Keratinocyte (primary cell): Measurements from ENCODE around the gene GPX6. TPM values are rescaled to one million over a fixed set of nuclear protein-coding genes. Genes with fewer than 3 reads are reported as not detected.

Experiments used
- DNase-seq: peaks from one replicate; pipeline ENCODE4 v3.0.0-alpha.2; 2011; ENCODE audit warnings: low read depth, missing footprints, low spot score
- FAIRE-seq: peaks from 2 replicates; lab custom pipeline; 2011; peaks lifted over from hg19 to GRCh38; lab: Jason Lieb, UNC
- H2AFZ ChIP-seq: 2 replicates; pipeline ENCODE4 v1.6.0; 2012; ENCODE audit warnings: low read length, control low read depth, inconsistent platforms; ENCODE audit not compliant: control insufficient read depth
- H3K27ac ChIP-seq: 2 replicates; pipeline ENCODE4 v1.5.1; 2011; ENCODE audit warnings: low read length; ENCODE audit not compliant: control insufficient read depth, insufficient read depth
- H3K27me3 ChIP-seq: 3 replicates; pipeline ENCODE4 v1.6.0; 2011; ENCODE audit warnings: low read length; ENCODE audit not compliant: control insufficient read depth, insufficient read depth; ENCODE audit errors: extremely low read depth
- H3K36me3 ChIP-seq, 2 experiments: 2 replicates in 1 of 2; 3 replicates in 1 of 2; pipeline ENCODE4 v1.5.1; 2011; ENCODE audit warnings: low read length in 2 of 2, mild to moderate bottlenecking in 1 of 2; ENCODE audit not compliant: control insufficient read depth in 2 of 2, insufficient read depth in 2 of 2; ENCODE audit errors: extremely low read depth in 1 of 2
- H3K4me1 ChIP-seq: 3 replicates; pipeline ENCODE4 v1.5.1; 2011; ENCODE audit warnings: low read length; ENCODE audit not compliant: control insufficient read depth, insufficient read depth; ENCODE audit errors: extremely low read depth
- H3K4me2 ChIP-seq: 3 replicates; pipeline ENCODE4 v1.6.0; 2011; ENCODE audit warnings: low read depth, low read length; ENCODE audit not compliant: control insufficient read depth, insufficient read depth; ENCODE audit errors: extremely low read depth
- H3K4me3 ChIP-seq, 3 experiments: fragments of 200-600 bp in 1 of 3; sonication (generic) in 1 of 3; 2 replicates in 2 of 3; 3 replicates in 1 of 3; pipeline ENCODE4 v1.5.1; 2011 to 2016; ENCODE audit warnings: low read length in 3 of 3, mild to moderate bottlenecking in 3 of 3, control low read depth in 2 of 3, inconsistent platforms in 1 of 3, low read depth in 1 of 3, mixed read lengths in 1 of 3, mixed run types in 1 of 3, moderate library complexity in 1 of 3; ENCODE audit not compliant: control insufficient read depth in 2 of 3, insufficient read depth in 2 of 3; ENCODE audit errors: extremely low read depth in 1 of 3
- H3K79me2 ChIP-seq: 2 replicates; pipeline ENCODE4 v1.6.0; 2012; ENCODE audit warnings: low read length; ENCODE audit not compliant: control insufficient read depth, insufficient read depth
- H3K9ac ChIP-seq: 3 replicates; pipeline ENCODE4 v1.6.0; 2011; ENCODE audit warnings: low read length; ENCODE audit not compliant: control insufficient read depth, insufficient read depth; ENCODE audit errors: extremely low read depth
- H3K9me1 ChIP-seq: 3 replicates; pipeline ENCODE4 v1.6.0; 2011; ENCODE audit warnings: low read length; ENCODE audit not compliant: control insufficient read depth, insufficient read depth; ENCODE audit errors: extremely low read depth
- H3K9me3 ChIP-seq: 2 replicates; pipeline ENCODE4 v1.5.1; 2012; ENCODE audit warnings: low read depth, low read length; ENCODE audit not compliant: control insufficient read depth
- H4K20me1 ChIP-seq: 3 replicates; pipeline ENCODE4 v1.6.0; 2011; ENCODE audit warnings: low read length; ENCODE audit not compliant: control insufficient read depth, insufficient read depth; ENCODE audit errors: extremely low read depth
- EZH2 ChIP-seq: IDR thresholded peaks from one replicate; pipeline ENCODE4 v1.6.1; 2012; ENCODE audit warnings: inconsistent platforms, mild to moderate bottlenecking, low read length, moderate library complexity
- dilution Hi-C: fragments of 300-500 bp; cut with MboI; formaldehyde crosslinking; loops from one replicate; pipeline ENCODE4 v1.7.0; 2020; ENCODE audit warnings: low sequenced_read_pairs; ENCODE audit not compliant: extremely low pct_ligation_motif_present
- polyA plus RNA-seq, 5 experiments: library from polyadenylated mRNA; depleted of rRNA in 3 of 5; stranded (reverse) in 3 of 5; stranded (forward) in 1 of 5; unstranded in 1 of 5; fragments of >200 nt; gene quantifications; 1 replicate in 1 of 5; 2 replicates in 3 of 5; 3 replicates in 1 of 5; pipeline versions ENCODE4 v1.2.1 to v1.2.3, GENCODE V29; 2011 to 2012; ENCODE audit warnings: missing spikeins in 2 of 5, low read depth in 1 of 5, low replicate concordance in 1 of 5
- TF ChIP-seq, protein P1 (sequence below), 3 experiments: IDR thresholded peaks in 1 of 3; conservative IDR thresholded peaks in 1 of 3; optimal IDR thresholded peaks in 1 of 3; 2 replicates in 2 of 3; 3 replicates in 1 of 3; pipeline versions ENCODE3 to v1.5.1; 2011; ENCODE audit warnings: low read length in 3 of 3, mild to moderate bottlenecking in 3 of 3, moderate library complexity in 2 of 3, control low read depth in 1 of 3, inconsistent platforms in 1 of 3; ENCODE audit not compliant: insufficient read depth in 2 of 3; ENCODE audit errors: extremely low read depth in 1 of 3

Gene GPX6
- polyA plus RNA-seq, 1 donor (not counting 4 experiments of a cell fraction or from before 2014, with no cell fraction given): not detected

DNA sequence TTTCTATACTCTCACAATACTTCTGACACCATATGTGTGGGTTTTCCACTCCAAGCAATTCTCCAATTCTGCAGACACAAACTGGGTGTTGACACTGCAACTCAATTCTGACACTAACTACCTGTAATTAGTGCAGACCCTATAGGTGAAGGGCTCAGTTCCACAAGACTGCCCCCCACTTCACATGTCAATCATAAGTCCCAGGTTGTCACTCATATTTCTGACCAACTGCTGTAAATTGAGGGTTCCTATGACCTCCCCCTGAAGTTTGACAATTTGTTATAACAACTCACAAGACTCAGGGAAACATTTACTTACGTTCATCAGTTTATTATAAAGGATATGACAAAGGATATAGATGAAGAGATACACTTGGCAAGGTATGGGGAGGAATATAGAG, 18.3 kb downstream of the GPX6 start:
- no peaks in the 10 kb centered on the region for H3K36me3 ChIP-seq
- H3K79me2 ChIP-seq: no peaks in the 10 kb centered on the region
- no peak overlapping the region for H3K27ac ChIP-seq
- dilution Hi-C loops: no loop called here
- TF ChIP-seq, protein P1, sequence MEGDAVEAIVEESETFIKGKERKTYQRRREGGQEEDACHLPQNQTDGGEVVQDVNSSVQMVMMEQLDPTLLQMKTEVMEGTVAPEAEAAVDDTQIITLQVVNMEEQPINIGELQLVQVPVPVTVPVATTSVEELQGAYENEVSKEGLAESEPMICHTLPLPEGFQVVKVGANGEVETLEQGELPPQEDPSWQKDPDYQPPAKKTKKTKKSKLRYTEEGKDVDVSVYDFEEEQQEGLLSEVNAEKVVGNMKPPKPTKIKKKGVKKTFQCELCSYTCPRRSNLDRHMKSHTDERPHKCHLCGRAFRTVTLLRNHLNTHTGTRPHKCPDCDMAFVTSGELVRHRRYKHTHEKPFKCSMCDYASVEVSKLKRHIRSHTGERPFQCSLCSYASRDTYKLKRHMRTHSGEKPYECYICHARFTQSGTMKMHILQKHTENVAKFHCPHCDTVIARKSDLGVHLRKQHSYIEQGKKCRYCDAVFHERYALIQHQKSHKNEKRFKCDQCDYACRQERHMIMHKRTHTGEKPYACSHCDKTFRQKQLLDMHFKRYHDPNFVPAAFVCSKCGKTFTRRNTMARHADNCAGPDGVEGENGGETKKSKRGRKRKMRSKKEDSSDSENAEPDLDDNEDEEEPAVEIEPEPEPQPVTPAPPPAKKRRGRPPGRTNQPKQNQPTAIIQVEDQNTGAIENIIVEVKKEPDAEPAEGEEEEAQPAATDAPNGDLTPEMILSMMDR (optimal IDR thresholded peaks at IDR 0.05 in 1 of 3, IDR thresholded peaks at IDR 0.05 in 1 of 3, conservative IDR thresholded peaks at IDR 0.05 in 1 of 3; ENCODE audit: extremely low read depth in 1 of 3, insufficient read depth in 2 of 3, low read length in 3 of 3): no peak
- TF ChIP-seq EZH2: no peak
- H2AFZ ChIP-seq: no peak overlapping the region
- no peak overlapping the region for H3K4me3 ChIP-seq
- H4K20me1 ChIP-seq: no peaks in the 10 kb centered on the region
- H3K4me1 ChIP-seq: no peaks in the 10 kb centered on the region
- H3K9me3 ChIP-seq: no peaks in the 10 kb centered on the region
- no peaks in the 10 kb centered on the region for H3K9me1 ChIP-seq
- FAIRE-seq: no peak
- no peak overlapping the region for H3K9ac ChIP-seq
- DNase-seq: no peak
- no peak overlapping the region for H3K4me2 ChIP-seq
- no peaks in the 10 kb centered on the region for H3K27me3 ChIP-seq

DNA sequence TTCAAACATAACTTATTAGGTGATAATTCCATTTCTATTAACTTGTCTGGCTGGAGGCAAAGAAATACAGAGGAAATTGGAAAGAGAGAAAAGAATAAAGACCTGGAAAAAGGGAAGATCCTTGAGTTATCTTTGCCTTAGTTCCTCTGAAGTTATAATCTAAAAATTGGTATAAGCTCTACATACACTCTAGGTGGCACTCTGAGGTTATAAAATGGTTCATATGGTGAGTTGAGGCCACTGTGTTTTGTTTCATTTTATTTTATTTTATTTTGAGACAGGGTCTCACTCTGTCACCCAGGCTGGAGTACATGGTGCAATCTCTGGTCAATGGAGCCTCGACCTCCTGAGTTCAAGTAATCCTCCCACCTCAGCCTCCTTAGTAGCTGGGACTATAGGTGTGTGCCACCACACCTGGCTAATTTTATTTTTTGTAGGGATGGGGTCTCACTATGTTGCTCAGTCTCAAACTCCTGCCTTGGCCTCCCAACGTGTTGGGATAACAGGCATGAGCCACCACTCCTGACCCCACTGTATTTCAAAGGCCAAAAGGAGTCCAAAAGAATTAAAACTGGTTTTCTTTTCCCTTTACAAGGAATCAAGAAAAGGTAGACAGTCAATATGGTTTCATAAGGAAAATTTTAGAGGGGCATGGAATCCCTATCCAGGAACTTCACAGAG, 19.4 kb downstream of the GPX6 start:
- dilution Hi-C loops: no loop called here

More for the DNA sequence above, 19.4 kb downstream of the GPX6 start:
- no peak overlapping the region for H2AFZ ChIP-seq
- H3K36me3 ChIP-seq: no peaks in the 10 kb centered on the region
- no peaks in the 10 kb centered on the region for H3K79me2 ChIP-seq
- no peaks in the 10 kb centered on the region for H3K9me1 ChIP-seq
- DNase-seq (no peak), FAIRE-seq (no peak)
- H3K4me2 ChIP-seq: no peak overlapping the region
- no peaks in the 10 kb centered on the region for H3K27me3 ChIP-seq
- no peak overlapping the region for H3K27ac ChIP-seq
- H3K4me3 ChIP-seq: no peak overlapping the region
- no peaks in the 10 kb centered on the region for H3K4me1 ChIP-seq
- no peaks in the 10 kb centered on the region for H3K9me3 ChIP-seq
- no peak overlapping the region for H3K9ac ChIP-seq
- TF ChIP-seq EZH2: no peak
- TF ChIP-seq, protein P1 (optimal IDR thresholded peaks at IDR 0.05 in 1 of 3, IDR thresholded peaks at IDR 0.05 in 1 of 3, conservative IDR thresholded peaks at IDR 0.05 in 1 of 3; ENCODE audit: extremely low read depth in 1 of 3, insufficient read depth in 2 of 3, low read length in 3 of 3): peak in 1 of 3 experiments; percentile 3
- no peaks in the 10 kb centered on the region for H4K20me1 ChIP-seq
